Measurements from ENCODE around the gene RAPGEF6.

GRCh38 chr5:131491749-131492148 lies 143.3 kb downstream of the RAPGEF6 start:
- TF ChIP-seq, protein P1, sequence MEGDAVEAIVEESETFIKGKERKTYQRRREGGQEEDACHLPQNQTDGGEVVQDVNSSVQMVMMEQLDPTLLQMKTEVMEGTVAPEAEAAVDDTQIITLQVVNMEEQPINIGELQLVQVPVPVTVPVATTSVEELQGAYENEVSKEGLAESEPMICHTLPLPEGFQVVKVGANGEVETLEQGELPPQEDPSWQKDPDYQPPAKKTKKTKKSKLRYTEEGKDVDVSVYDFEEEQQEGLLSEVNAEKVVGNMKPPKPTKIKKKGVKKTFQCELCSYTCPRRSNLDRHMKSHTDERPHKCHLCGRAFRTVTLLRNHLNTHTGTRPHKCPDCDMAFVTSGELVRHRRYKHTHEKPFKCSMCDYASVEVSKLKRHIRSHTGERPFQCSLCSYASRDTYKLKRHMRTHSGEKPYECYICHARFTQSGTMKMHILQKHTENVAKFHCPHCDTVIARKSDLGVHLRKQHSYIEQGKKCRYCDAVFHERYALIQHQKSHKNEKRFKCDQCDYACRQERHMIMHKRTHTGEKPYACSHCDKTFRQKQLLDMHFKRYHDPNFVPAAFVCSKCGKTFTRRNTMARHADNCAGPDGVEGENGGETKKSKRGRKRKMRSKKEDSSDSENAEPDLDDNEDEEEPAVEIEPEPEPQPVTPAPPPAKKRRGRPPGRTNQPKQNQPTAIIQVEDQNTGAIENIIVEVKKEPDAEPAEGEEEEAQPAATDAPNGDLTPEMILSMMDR (IDR thresholded peaks at IDR 0.05) = no peak
- TF ChIP-seq POLR2AphosphoS5 (IDR thresholded peaks at IDR 0.05) (no peak), POLR2A (IDR thresholded peaks at IDR 0.05) (no peak)
